Common myeloid progenitor, CD34-positive (primary cell): ENCODE data around the gene RNF20.

ENCODE experiments used
- CTCF ChIA-PET: fragments of 350-600 bp; sonication (Branson Sonifier 250); formaldehyde crosslinking; loops from one replicate; lab custom pipeline; 2021; ENCODE audit warnings: antibody characterized with exemption; lab: Charles Lee
- POLR2A ChIA-PET: fragments of 350-600 bp; sonication (Branson Sonifier 250); formaldehyde crosslinking; loops from one replicate; lab custom pipeline; 2021; ENCODE audit warnings: antibody characterized with exemption; lab: Charles Lee
- DNase-seq, 3 donors: peaks; one replicate each; pipeline versions ENCODE4 v3.0.0 to v3.0.0-alpha.2; 2013
- H3K27ac ChIP-seq, 2 experiments: 1 replicate in 1 of 2; 2 replicates in 1 of 2; pipeline ENCODE4 v1.7.0; 2013; ENCODE audit warnings: inconsistent platforms in 2 of 2, low read length in 2 of 2, mild to moderate bottlenecking in 2 of 2, low read depth in 1 of 2, moderate library complexity in 1 of 2; ENCODE audit not compliant: severe bottlenecking in 2 of 2, insufficient read depth in 1 of 2, poor library complexity in 1 of 2
- H3K27me3 ChIP-seq, 5 experiments: replicated peaks in 2 of 5; 1 replicate in 3 of 5; 2 replicates in 2 of 5; pipeline versions ENCODE4 v1.6.1 to v1.7.0; 2013; ENCODE audit warnings: low read length in 4 of 5, mild to moderate bottlenecking in 2 of 5, moderate library complexity in 2 of 5, inconsistent platforms in 1 of 5; ENCODE audit not compliant: insufficient read depth in 5 of 5, control insufficient read depth in 4 of 5
- H3K36me3 ChIP-seq, 4 experiments: 1 replicate in 2 of 4; 2 replicates in 2 of 4; pipeline versions ENCODE4 v1.6.1 to v1.7.0; 2013; ENCODE audit warnings: low read length in 3 of 4, control low read depth in 1 of 4, mild to moderate bottlenecking in 1 of 4; ENCODE audit not compliant: control insufficient read depth in 4 of 4, insufficient read depth in 4 of 4
- H3K4me1 ChIP-seq, 4 experiments: 1 replicate in 3 of 4; 2 replicates in 1 of 4; pipeline versions ENCODE4 v1.6.1 to v1.7.1; 2013; ENCODE audit warnings: low read length in 3 of 4, mild to moderate bottlenecking in 3 of 4, control low read depth in 1 of 4, inconsistent platforms in 1 of 4, moderate library complexity in 1 of 4; ENCODE audit not compliant: control insufficient read depth in 4 of 4, insufficient read depth in 4 of 4; ENCODE audit errors: control extremely low read depth in 1 of 4
- H3K4me3 ChIP-seq, 7 experiments: 1 replicate in 4 of 7; 2 replicates in 3 of 7; pipeline versions ENCODE4 v1.5.1 to v1.7.0; 2013; ENCODE audit warnings: mild to moderate bottlenecking in 7 of 7, low read length in 6 of 7, moderate library complexity in 6 of 7, inconsistent platforms in 2 of 7, low read depth in 2 of 7, control low read depth in 1 of 7; ENCODE audit not compliant: insufficient read depth in 4 of 7, control insufficient read depth in 1 of 7; ENCODE audit errors: extremely low read depth in 1 of 7
- H3K9me3 ChIP-seq, 5 experiments: 1 replicate in 4 of 5; 2 replicates in 1 of 5; pipeline versions ENCODE4 v1.6.1 to v1.7.1; 2013; ENCODE audit warnings: low read length in 4 of 5, mild to moderate bottlenecking in 2 of 5, inconsistent platforms in 1 of 5, low read depth in 1 of 5, moderate library complexity in 1 of 5; ENCODE audit not compliant: control insufficient read depth in 4 of 5, insufficient read depth in 2 of 5; ENCODE audit errors: control extremely low read depth in 1 of 5
- WGBS: methylation state at CpG from one replicate; pipeline ENCODE4 v1.1.5; 2013; ENCODE audit not compliant: insufficient coverage; 5-methylcytosine and 5-hydroxymethylcytosine counted together

Gene RNF20

GRCh38 chr9:101528015-101528414, 5.6 kb upstream of the RNF20 start:
- no peaks in the 10 kb centered on the region for H3K36me3 ChIP-seq
- CTCF ChIA-PET: interaction anchor here (1.1 to 11.8 kb wide), 9 partner anchors 19 to 79 kb away, joined by 3 to 193 read pairs (median 5); a partner anchor contains a TSS
- H3K27ac ChIP-seq: no peak overlapping the region
- no peaks in the 10 kb centered on the region for H3K9me3 ChIP-seq
- no peak for DNase-seq
- POLR2A ChIA-PET: no interaction called here
- H3K4me3 ChIP-seq: no peak overlapping the region
- H3K4me1 ChIP-seq: peaks cover 0 to 4% (median 2%) of the 10 kb centered on the region in 4 experiments
- peaks cover 0 to 4% (median 0%) of the 10 kb centered on the region in 5 experiments for H3K27me3 ChIP-seq

GRCh38 chr9:101530076-101530711, 3.5 kb upstream of the RNF20 start:
- no peaks in the 10 kb centered on the region for H3K36me3 ChIP-seq
- 0% methylated on average over 3 of the region's 6 CpGs for WGBS
- peaks cover 0 to 2% (median 0%) of the 10 kb centered on the region in 5 experiments for H3K27me3 ChIP-seq
- ChIA-PET CTCF (interaction anchor here (1.1 to 11.8 kb wide), 13 partner anchors 9 to 84 kb away, joined by 3 to 193 read pairs (median 7); a partner anchor contains a TSS), POLR2A (interaction anchor here (0.7 to 1.0 kb wide), 2 partner anchors 43 to 81 kb away, joined by 3 read pairs; a partner anchor contains a TSS)
- H3K27ac ChIP-seq: no peak overlapping the region
- peak; percentile 85 to 93 (median 91) for DNase-seq
- no peak overlapping the region for H3K4me3 ChIP-seq
- H3K4me1 ChIP-seq: peaks cover 6 to 15% (median 10%) of the 10 kb centered on the region in 4 experiments
- H3K9me3 ChIP-seq: no peaks in the 10 kb centered on the region

GRCh38 chr9:101536351-101536750, 2.7 kb downstream of the RNF20 start:
- no peak overlapping the region for H3K27ac ChIP-seq
- H3K27me3 ChIP-seq: no peaks in the 10 kb centered on the region
- CTCF ChIA-PET: interaction anchor here (0.7 to 1.8 kb wide), 5 partner anchors 13 to 87 kb away, joined by 3 to 6 read pairs (median 3); no protein-coding TSS in a partner anchor
- DNase-seq: no peak
- peaks cover 6 to 51% (median 37%) of the 10 kb centered on the region in 4 experiments for H3K36me3 ChIP-seq
- POLR2A ChIA-PET: no interaction called here
- H3K9me3 ChIP-seq: no peaks in the 10 kb centered on the region
- peaks cover 6 to 15% (median 10%) of the 10 kb centered on the region in 4 experiments for H3K4me1 ChIP-seq
- H3K4me3 ChIP-seq: no peak overlapping the region

GRCh38 chr9:101536938-101537337, 3.3 kb downstream of the RNF20 start:
- POLR2A ChIA-PET: no interaction called here
- no peaks in the 10 kb centered on the region for H3K27me3 ChIP-seq
- no peak overlapping the region for H3K27ac ChIP-seq
- H3K4me1 ChIP-seq: peaks cover 6 to 15% (median 10%) of the 10 kb centered on the region in 4 experiments
- CTCF ChIA-PET: interaction anchor here (0.8 to 1.8 kb wide), 4 partner anchors 18 to 88 kb away, joined by 3 to 6 read pairs (median 3); no protein-coding TSS in a partner anchor
- no peaks in the 10 kb centered on the region for H3K9me3 ChIP-seq
- 94% methylated on average over 2 of the region's 2 CpGs for WGBS
- no peak overlapping the region for H3K4me3 ChIP-seq
- H3K36me3 ChIP-seq: peaks cover 6 to 55% (median 37%) of the 10 kb centered on the region in 4 experiments
- peak; percentile 6 to 52 (median 51) for DNase-seq

GRCh38 chr9:101540069-101540468, 6.4 kb downstream of the RNF20 start:
- ChIA-PET POLR2A (no interaction called here), CTCF (interaction anchor here (1.1 to 2.7 kb wide), 5 partner anchors 11 to 121 kb away, joined by 3 to 7 read pairs (median 4); no protein-coding TSS in a partner anchor)
- Histone ChIP-seq H3K4me3 (no peak overlapping the region), H3K36me3 (peaks cover 15 to 77% (median 45%) of the 10 kb centered on the region in 4 experiments), H3K4me1 (no peaks in the 10 kb centered on the region), H3K27ac (no peak overlapping the region), H3K9me3 (no peaks in the 10 kb centered on the region), H3K27me3 (no peaks in the 10 kb centered on the region)
- no peak for DNase-seq
- 96% methylated on average over 6 of the region's 8 CpGs for WGBS

- CTCF ChIA-PET: no interaction called here
- POLR2A ChIA-PET: no interaction called here
- H3K27me3 ChIP-seq: no peaks in the 10 kb centered on the region
- no peaks in the 10 kb centered on the region for H3K9me3 ChIP-seq
- no peak overlapping the region for H3K4me3 ChIP-seq
- no peak overlapping the region for H3K27ac ChIP-seq
- 96% methylated on average over 10 of the region's 14 CpGs for WGBS
- no peaks in the 10 kb centered on the region for H3K4me1 ChIP-seq
- no peak for DNase-seq
- H3K36me3 ChIP-seq: peaks cover 25 to 79% (median 52%) of the 10 kb centered on the region in 4 experiments
Observed at GRCh38 chr9:101543098-101543735, 9.6 kb downstream of the RNF20 start.
